Neural crest cell (in vitro differentiated cells): Measurements from ENCODE around the gene CLHC1. TPM values are rescaled to one million over a fixed set of nuclear protein-coding genes. Genes with fewer than 3 reads are reported as not detected.
A peak's percentile ranks its signal among the peaks of the same experiment; 100 is the strongest.

Experiments used
- DNase-seq: peaks from one replicate; pipeline ENCODE4 v3.0.0; 2021; ENCODE audit warnings: low read depth, mixed read lengths, low spot score
- H3K27ac Mint-ChIP-seq: one replicate; pipeline ENCODE4 v1.8.0; 2021; ENCODE audit warnings: mild to moderate bottlenecking, mixed read lengths; ENCODE audit not compliant: unreplicated experiment
- H3K27me3 Mint-ChIP-seq: 2 replicates; pipeline ENCODE4 v1.8.0; 2021; ENCODE audit warnings: low read depth, mild to moderate bottlenecking, mixed read lengths
- H3K36me3 Mint-ChIP-seq: 2 replicates; pipeline ENCODE4 v1.8.0; 2021; ENCODE audit warnings: low read depth, mild to moderate bottlenecking, mixed read lengths
- H3K4me1 Mint-ChIP-seq: 2 replicates; pipeline ENCODE4 v1.8.0; 2021; ENCODE audit warnings: mixed read lengths
- H3K4me3 Mint-ChIP-seq: one replicate; pipeline ENCODE4 v1.8.0; 2021; ENCODE audit warnings: mild to moderate bottlenecking, mixed read lengths
- H3K9me3 Mint-ChIP-seq: 2 replicates; pipeline ENCODE4 v1.8.0; 2021; ENCODE audit warnings: mixed read lengths
- total RNA-seq: library from RNA; stranded (reverse); gene quantifications from 2 replicates; pipeline ENCODE4 v1.2.1, GENCODE V29; 2021
- TF ChIP-seq, protein P1 (sequence below): fragments of 200-600 bp; sonication (generic); conservative IDR thresholded peaks from 2 replicates; pipeline ENCODE4 v1.5.0; 2021; ENCODE audit warnings: antibody characterized with exemption, mild to moderate bottlenecking

Gene CLHC1
- total RNA-seq, 1 donor from 2014 or later: 22.5 TPM

DNA sequence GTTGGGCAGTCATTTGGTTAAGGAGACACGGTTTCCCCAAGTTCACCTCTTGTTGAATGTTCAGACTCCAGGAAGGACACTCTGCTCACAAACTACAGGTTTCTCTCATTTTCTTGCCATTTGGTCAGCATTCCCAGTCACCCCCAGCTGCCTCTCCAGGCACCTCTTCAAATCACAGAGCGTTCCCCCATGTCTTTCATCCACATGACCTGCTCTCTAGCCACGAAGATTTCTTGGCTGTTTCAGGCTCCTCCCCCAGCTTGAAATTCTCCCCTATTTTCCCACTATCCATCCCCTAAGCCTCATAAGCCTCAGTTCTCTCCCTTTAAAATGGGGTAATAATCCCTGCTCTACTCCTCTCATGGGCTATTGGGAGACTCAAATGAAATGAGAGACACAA is 92.8 kb downstream of the CLHC1 start:
- peaks cover 46% of the 10 kb centered on the region for H3K4me1 Mint-ChIP-seq
- no peaks in the 10 kb centered on the region for H3K36me3 Mint-ChIP-seq
- peaks cover 4% of the 10 kb centered on the region for H3K9me3 Mint-ChIP-seq
- H3K27me3 Mint-ChIP-seq: no peaks in the 10 kb centered on the region
- H3K27ac Mint-ChIP-seq: peak overlapping the region; percentile 29
- TF ChIP-seq, protein P1, sequence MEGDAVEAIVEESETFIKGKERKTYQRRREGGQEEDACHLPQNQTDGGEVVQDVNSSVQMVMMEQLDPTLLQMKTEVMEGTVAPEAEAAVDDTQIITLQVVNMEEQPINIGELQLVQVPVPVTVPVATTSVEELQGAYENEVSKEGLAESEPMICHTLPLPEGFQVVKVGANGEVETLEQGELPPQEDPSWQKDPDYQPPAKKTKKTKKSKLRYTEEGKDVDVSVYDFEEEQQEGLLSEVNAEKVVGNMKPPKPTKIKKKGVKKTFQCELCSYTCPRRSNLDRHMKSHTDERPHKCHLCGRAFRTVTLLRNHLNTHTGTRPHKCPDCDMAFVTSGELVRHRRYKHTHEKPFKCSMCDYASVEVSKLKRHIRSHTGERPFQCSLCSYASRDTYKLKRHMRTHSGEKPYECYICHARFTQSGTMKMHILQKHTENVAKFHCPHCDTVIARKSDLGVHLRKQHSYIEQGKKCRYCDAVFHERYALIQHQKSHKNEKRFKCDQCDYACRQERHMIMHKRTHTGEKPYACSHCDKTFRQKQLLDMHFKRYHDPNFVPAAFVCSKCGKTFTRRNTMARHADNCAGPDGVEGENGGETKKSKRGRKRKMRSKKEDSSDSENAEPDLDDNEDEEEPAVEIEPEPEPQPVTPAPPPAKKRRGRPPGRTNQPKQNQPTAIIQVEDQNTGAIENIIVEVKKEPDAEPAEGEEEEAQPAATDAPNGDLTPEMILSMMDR: no peak
- no peak for DNase-seq
- H3K4me3 Mint-ChIP-seq: no peak overlapping the region

- Mint-ChIP-seq H3K9me3 (peaks cover under 1% of the 10 kb centered on the region), H3K4me1 (peaks cover 50% of the 10 kb centered on the region), H3K4me3 (no peak overlapping the region), H3K27me3 (no peaks in the 10 kb centered on the region), H3K36me3 (no peaks in the 10 kb centered on the region), H3K27ac (no peak overlapping the region)
- DNase-seq: no peak
- TF ChIP-seq, protein P1: no peak
These were observed 93.2 kb downstream of the CLHC1 start for GRCh38 chr2:55138882-55139229.

GRCh38 chr2:55138014-55138881 is 93.8 kb downstream of the CLHC1 start:
- H3K4me3 Mint-ChIP-seq: no peak overlapping the region
- no peaks in the 10 kb centered on the region for H3K27me3 Mint-ChIP-seq
- TF ChIP-seq, protein P1: no peak
- H3K36me3 Mint-ChIP-seq: no peaks in the 10 kb centered on the region
- H3K27ac Mint-ChIP-seq: no peak overlapping the region
- H3K9me3 Mint-ChIP-seq: no peaks in the 10 kb centered on the region
- H3K4me1 Mint-ChIP-seq: peaks cover 56% of the 10 kb centered on the region
- no peak for DNase-seq

DNA sequence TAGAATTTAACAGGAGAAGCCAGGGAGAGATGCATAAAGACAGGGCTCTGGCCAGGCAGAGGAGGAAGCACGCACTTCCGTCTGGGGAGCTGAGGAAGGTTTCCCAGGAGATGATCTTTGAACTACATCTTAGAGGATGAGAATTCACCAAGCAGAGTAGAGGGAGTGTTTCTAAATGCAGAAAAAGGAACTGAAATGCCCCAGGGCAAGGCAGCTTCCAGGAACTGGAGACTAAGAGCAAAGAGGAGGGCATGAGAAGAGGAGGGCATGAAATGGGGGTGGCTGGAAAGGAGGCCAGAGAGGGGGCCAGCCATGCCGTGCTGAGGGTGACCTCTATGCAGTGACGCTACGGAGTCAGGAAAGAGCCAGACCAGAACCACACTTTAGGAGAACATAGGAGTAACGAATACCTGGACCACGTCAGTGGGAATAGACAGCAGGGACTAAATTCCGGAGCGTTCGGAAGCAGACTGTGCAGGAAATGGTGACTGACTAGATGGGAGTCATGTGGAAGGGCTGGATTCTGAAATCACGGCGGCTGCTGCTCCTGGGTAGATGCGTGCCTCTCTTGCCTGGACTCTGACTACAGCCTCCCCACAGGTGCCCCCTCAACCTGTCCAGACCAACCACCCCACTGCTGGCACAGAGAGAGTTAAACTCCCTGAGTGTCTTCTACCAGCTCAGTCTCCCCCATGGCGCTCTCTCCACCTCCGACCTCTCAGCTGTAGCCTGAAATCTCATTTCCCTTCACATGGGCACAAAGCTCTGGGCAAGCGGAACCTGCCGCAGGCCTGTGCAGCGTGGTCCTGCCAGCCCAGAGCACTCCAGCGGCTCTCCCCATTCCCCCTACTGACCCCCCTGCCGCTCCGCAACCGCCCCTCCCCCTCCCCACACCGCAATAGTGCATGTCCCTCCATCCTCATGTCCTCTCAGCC is 94.8 kb downstream of the CLHC1 start:
- H3K27me3 Mint-ChIP-seq: no peaks in the 10 kb centered on the region
- H3K27ac Mint-ChIP-seq: peak overlapping the region; percentile 21
- no peak overlapping the region for H3K4me3 Mint-ChIP-seq
- TF ChIP-seq, protein P1: no peak
- H3K36me3 Mint-ChIP-seq: no peaks in the 10 kb centered on the region
- no peak for DNase-seq
- H3K4me1 Mint-ChIP-seq: peaks cover 57% of the 10 kb centered on the region
- H3K9me3 Mint-ChIP-seq: no peaks in the 10 kb centered on the region

DNA sequence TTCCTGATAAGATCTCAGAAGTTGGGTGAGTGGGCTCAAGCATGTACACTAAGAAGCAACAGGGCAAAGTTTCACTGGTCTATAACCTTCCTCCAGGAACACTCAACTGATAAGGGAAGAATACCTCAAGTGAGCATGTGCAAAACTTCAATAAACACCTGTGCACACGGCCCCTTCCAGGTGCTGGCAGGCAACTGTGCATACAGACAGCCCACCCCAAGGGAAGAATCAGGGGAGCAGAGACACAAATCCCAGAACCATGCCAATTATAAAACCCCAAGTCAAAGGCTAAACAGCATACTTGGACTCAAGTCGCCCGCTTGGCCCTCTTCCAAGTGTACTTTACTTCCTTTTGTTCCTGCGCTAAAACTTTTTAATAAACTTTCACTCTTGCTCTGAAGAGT is 96.0 kb downstream of the CLHC1 start:
- no peaks in the 10 kb centered on the region for H3K27me3 Mint-ChIP-seq

More for the DNA sequence above, 96.0 kb downstream of the CLHC1 start:
- Mint-ChIP-seq H3K36me3 (no peaks in the 10 kb centered on the region), H3K9me3 (no peaks in the 10 kb centered on the region), H3K4me1 (peaks cover 57% of the 10 kb centered on the region), H3K27ac (no peak overlapping the region), H3K4me3 (no peak overlapping the region)
- TF ChIP-seq, protein P1: no peak
- DNase-seq: no peak
